Right ventricle myocardium inferior (tissue), 1 donor: ENCODE results near the gene PARD3. TPM values are rescaled to one million over a fixed set of nuclear protein-coding genes. Genes with fewer than 3 reads are reported as not detected.

Experiments used
- ATAC-seq: fragments of 200-7000 bp; cut with Tn5 transposase; one replicate; pipeline ENCODE4 v1.9.1; 2020; ENCODE audit warnings: mild to moderate bottlenecking, moderate library complexity
- DNase-seq: peaks from one replicate; pipeline ENCODE4 v3.0.0; 2021; ENCODE audit errors: missing footprints
- intact Hi-C: fragments of 100-400 bp; cut with DNase I; formaldehyde crosslinking; loops from one replicate; pipeline ENCODE4 v1.11.0; 2022
- total RNA-seq: library from RNA; stranded (reverse); fragmentation: NEBNext Ultra II Directional; extraction: Animal tissue kit (Norgen Biotek cat#: 25700); gene quantifications from one replicate; pipeline ENCODE4 v1.2.1, GENCODE V29; 2021
- donor health status: DM: no; HTN: yes; CAD: no; lungs with severe emphysema.

The PARD3 gene
- total RNA-seq, 1 donor from 2014 or later: 34.6 TPM

- DNase-seq: no peak
These were observed 247.3 kb downstream of the PARD3 start for GRCh38 chr10:34567659-34568253.

GRCh38 chr10:34565934-34566333 is 249.2 kb downstream of the PARD3 start:
- ATAC-seq: no peak
- no peak for DNase-seq
- intact Hi-C loops: no loop called here

More at GRCh38 chr10:34567659-34568253, 247.3 kb downstream of the PARD3 start:
- intact Hi-C loops: no loop called here
- no peak for ATAC-seq

- no peak for ATAC-seq
- intact Hi-C loops: no loop called here
- DNase-seq: no peak
These were observed 257.0 kb downstream of the PARD3 start for GRCh38 chr10:34558093-34558583.

- intact Hi-C loops: no loop called here
- DNase-seq (no peak), ATAC-seq (no peak)
These were observed 257.9 kb downstream of the PARD3 start for GRCh38 chr10:34557173-34557572.

GRCh38 chr10:34555653-34556052 is 259.4 kb downstream of the PARD3 start:
- intact Hi-C loops: no loop called here
- ATAC-seq: no peak
- no peak for DNase-seq

- intact Hi-C loops: no loop called here
- ATAC-seq (no peak), DNase-seq (no peak)
These were observed 261.3 kb downstream of the PARD3 start for GRCh38 chr10:34553747-34554146.

- no peak for ATAC-seq
- intact Hi-C loops: no loop called here
- no peak for DNase-seq
These were observed 263.8 kb downstream of the PARD3 start for GRCh38 chr10:34551295-34551694.

GRCh38 chr10:34549953-34550352 is 265.1 kb downstream of the PARD3 start:
- intact Hi-C loops: no loop called here
- ATAC-seq (no peak), DNase-seq (no peak)

- intact Hi-C loops: no loop called here
- no peak for DNase-seq
- no peak for ATAC-seq
These were observed 266.1 kb downstream of the PARD3 start for GRCh38 chr10:34549001-34549400.

GRCh38 chr10:34548466-34548865 is 266.6 kb downstream of the PARD3 start:
- no peak for ATAC-seq
- intact Hi-C loops: no loop called here
- DNase-seq: no peak

- no peak for ATAC-seq
- intact Hi-C loops: no loop called here
- no peak for DNase-seq
These were observed 267.4 kb downstream of the PARD3 start for GRCh38 chr10:34547695-34548094.

GRCh38 chr10:34547291-34547690 is 267.8 kb downstream of the PARD3 start:
- ATAC-seq (no peak), DNase-seq (no peak)
- intact Hi-C loops: no loop called here

- ATAC-seq (no peak), DNase-seq (no peak)
- intact Hi-C loops: no loop called here
These were observed 270.7 kb downstream of the PARD3 start for GRCh38 chr10:34544400-34544799.

GRCh38 chr10:34543716-34544115 is 271.4 kb downstream of the PARD3 start:
- intact Hi-C loops: no loop called here
- ATAC-seq: no peak
- DNase-seq: no peak

GRCh38 chr10:34540492-34540891 is 274.6 kb downstream of the PARD3 start:
- intact Hi-C loops: no loop called here

GRCh38 chr10:34539533-34540315 is 275.4 kb downstream of the PARD3 start:
- DNase-seq (no peak), ATAC-seq (peak; percentile 80)
- intact Hi-C loops: no loop called here

More at GRCh38 chr10:34540492-34540891, 274.6 kb downstream of the PARD3 start:
- ATAC-seq (no peak), DNase-seq (no peak)

- ATAC-seq: no peak
- intact Hi-C loops: no loop called here
These were observed 276.7 kb downstream of the PARD3 start for GRCh38 chr10:34538281-34538829.

GRCh38 chr10:34537629-34538231 is 277.4 kb downstream of the PARD3 start:
- no peak for DNase-seq
- intact Hi-C loops: no loop called here
- ATAC-seq: peak; percentile 17

More at GRCh38 chr10:34538281-34538829, 276.7 kb downstream of the PARD3 start:
- DNase-seq: no peak

- no peak for ATAC-seq
- intact Hi-C loops: no loop called here
These were observed 279.2 kb downstream of the PARD3 start for GRCh38 chr10:34535872-34536271.

GRCh38 chr10:34530778-34531177 is 284.3 kb downstream of the PARD3 start:
- ATAC-seq: no peak
- no peak for DNase-seq
- intact Hi-C loops: no loop called here

More at GRCh38 chr10:34535872-34536271, 279.2 kb downstream of the PARD3 start:
- DNase-seq: no peak
